Measurements from ENCODE around the gene CDH16.

GRCh38 chr16:66944054-66944441, 25.4 kb upstream of the CDH16 start:
- TF ChIP-seq, protein P1, sequence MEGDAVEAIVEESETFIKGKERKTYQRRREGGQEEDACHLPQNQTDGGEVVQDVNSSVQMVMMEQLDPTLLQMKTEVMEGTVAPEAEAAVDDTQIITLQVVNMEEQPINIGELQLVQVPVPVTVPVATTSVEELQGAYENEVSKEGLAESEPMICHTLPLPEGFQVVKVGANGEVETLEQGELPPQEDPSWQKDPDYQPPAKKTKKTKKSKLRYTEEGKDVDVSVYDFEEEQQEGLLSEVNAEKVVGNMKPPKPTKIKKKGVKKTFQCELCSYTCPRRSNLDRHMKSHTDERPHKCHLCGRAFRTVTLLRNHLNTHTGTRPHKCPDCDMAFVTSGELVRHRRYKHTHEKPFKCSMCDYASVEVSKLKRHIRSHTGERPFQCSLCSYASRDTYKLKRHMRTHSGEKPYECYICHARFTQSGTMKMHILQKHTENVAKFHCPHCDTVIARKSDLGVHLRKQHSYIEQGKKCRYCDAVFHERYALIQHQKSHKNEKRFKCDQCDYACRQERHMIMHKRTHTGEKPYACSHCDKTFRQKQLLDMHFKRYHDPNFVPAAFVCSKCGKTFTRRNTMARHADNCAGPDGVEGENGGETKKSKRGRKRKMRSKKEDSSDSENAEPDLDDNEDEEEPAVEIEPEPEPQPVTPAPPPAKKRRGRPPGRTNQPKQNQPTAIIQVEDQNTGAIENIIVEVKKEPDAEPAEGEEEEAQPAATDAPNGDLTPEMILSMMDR (IDR thresholded peaks at IDR 0.05; ENCODE audit: insufficient read depth, low read length) = no peak
- TF ChIP-seq POLR2AphosphoS5 (IDR thresholded peaks at IDR 0.05; ENCODE audit: low read depth) = no peak
- TF ChIP-seq SPI1 (IDR thresholded peaks at IDR 0.05; ENCODE audit: borderline replicate concordance, low read depth) = no peak

Data from HL-60 (cell line).